PC-3 (cell line): ENCODE results near the gene PIK3R2. TPM values are rescaled to one million over a fixed set of nuclear protein-coding genes. Genes with fewer than 3 reads are reported as not detected.
A peak's percentile ranks its signal among the peaks of the same experiment; 100 is the strongest.

Experiments used
- ATAC-seq: fragments of 200-7000 bp; cut with Tn5 transposase; 2 replicates; pipeline ENCODE4 v1.9.1; 2020; ENCODE audit warnings: mild to moderate bottlenecking, moderate library complexity
- BruUV-seq: library from RNA; stranded (reverse); fragments of 400-500 nt; replicated peaks from 2 replicates; lab custom pipeline; 2021; lab: Mats Ljungman, UMichigan
- CTCF ChIA-PET: fragments of 300-600 bp; sonication (Branson Sonifier 250); formaldehyde crosslinking; loops from one replicate; lab custom pipeline; 2022; ENCODE audit warnings: antibody characterized with exemption; lab: Charles Lee
- POLR2A ChIA-PET: fragments of 300-600 bp; sonication (Branson Sonifier 250); formaldehyde crosslinking; loops from one replicate; lab custom pipeline; 2022; ENCODE audit warnings: antibody characterized with exemption; ENCODE audit not compliant: unreplicated experiment; lab: Charles Lee
- DNase-seq: peaks from one replicate; pipeline ENCODE4 v3.0.0-alpha.2; 2015
- H2AFZ ChIP-seq: fragments of 300-600 bp; sonication (generic); 2 replicates; pipeline ENCODE4 v1.6.0; 2016; ENCODE audit warnings: antibody characterized with exemption, low read length
- H3F3A ChIP-seq: fragments of 300-600 bp; sonication (generic); one replicate; pipeline ENCODE4 v1.6.0; 2017; ENCODE audit warnings: antibody characterized with exemption, low read length, control low read depth, mild to moderate bottlenecking; ENCODE audit not compliant: unreplicated experiment
- H3K27ac ChIP-seq: fragments of 300-600 bp; sonication (generic); 2 replicates; pipeline ENCODE4 v1.5.1; 2016; ENCODE audit warnings: mild to moderate bottlenecking, low read length
- H3K27me3 ChIP-seq: fragments of 300-600 bp; sonication (generic); 2 replicates; pipeline ENCODE4 v1.6.1; 2016; ENCODE audit warnings: low read length, mixed read lengths
- H3K36me3 ChIP-seq: fragments of 300-600 bp; sonication (generic); 2 replicates; pipeline ENCODE4 v1.6.1; 2016; ENCODE audit warnings: low read depth, mixed run types, low read length, mixed read lengths
- H3K4me1 ChIP-seq: fragments of 300-600 bp; sonication (generic); 2 replicates; pipeline ENCODE4 v1.5.1; 2016; ENCODE audit warnings: low read length; ENCODE audit not compliant: insufficient read depth
- H3K4me2 ChIP-seq: fragments of 300-600 bp; sonication (generic); 2 replicates; pipeline ENCODE4 v1.6.0; 2016; ENCODE audit warnings: low read length
- H3K4me3 ChIP-seq: fragments of 300-600 bp; sonication (generic); 2 replicates; pipeline ENCODE4 v1.5.1; 2016; ENCODE audit warnings: mild to moderate bottlenecking, low read length, mixed read lengths
- H3K79me2 ChIP-seq: fragments of 300-600 bp; sonication (generic); 2 replicates; pipeline ENCODE4 v1.6.1; 2017; ENCODE audit warnings: low read length, mixed read lengths
- H3K9ac ChIP-seq: fragments of 300-600 bp; sonication (generic); 2 replicates; pipeline ENCODE4 v1.6.0; 2016; ENCODE audit warnings: mild to moderate bottlenecking, low read length
- H3K9me2 ChIP-seq: fragments of 300-600 bp; sonication (generic); replicated peaks from 2 replicates; pipeline ENCODE4 v1.6.1; 2016; ENCODE audit warnings: mixed run types, low read length, mixed read lengths
- H3K9me3 ChIP-seq: fragments of 300-600 bp; sonication (generic); 2 replicates; pipeline ENCODE4 v1.6.1; 2016; ENCODE audit warnings: low read length, mixed read lengths
- H4K20me1 ChIP-seq: fragments of 300-600 bp; sonication (generic); 2 replicates; pipeline ENCODE4 v1.6.1; 2016; ENCODE audit warnings: low read length, mixed read lengths
- EZH2 ChIP-seq: fragments of 300-600 bp; sonication (generic); IDR thresholded peaks from one replicate; pipeline ENCODE4 v1.6.1; 2017; ENCODE audit warnings: antibody characterized with exemption, mild to moderate bottlenecking, low read length; ENCODE audit not compliant: unreplicated experiment
- EZH2phosphoT487 ChIP-seq: fragments of 300-600 bp; sonication (generic); IDR thresholded peaks from 2 replicates; pipeline ENCODE4 v1.6.1; 2018; ENCODE audit warnings: mild to moderate bottlenecking, antibody characterized with exemption, low read length, borderline replicate concordance
- intact Hi-C: fragments of 100-400 bp; cut with micrococcal nuclease; formaldehyde crosslinking; loops from 2 replicates; pipeline ENCODE4 v1.9.0; 2023
- total RNA-seq: library from RNA; depleted of rRNA; stranded (reverse); fragments of >200 nt; gene quantifications from 2 replicates; pipeline ENCODE4 v1.2.3, GENCODE V29; 2014
- TF ChIP-seq, protein P1 (sequence below): fragments of 300-600 bp; sonication (generic); conservative IDR thresholded peaks from 2 replicates; pipeline ENCODE4 v1.5.1; 2017; ENCODE audit warnings: antibody characterized with exemption, low read depth, mild to moderate bottlenecking, low read length

PIK3R2 gene
- total RNA-seq, 1 experiment from 2014 or later, result 15.8 TPM

DNA sequence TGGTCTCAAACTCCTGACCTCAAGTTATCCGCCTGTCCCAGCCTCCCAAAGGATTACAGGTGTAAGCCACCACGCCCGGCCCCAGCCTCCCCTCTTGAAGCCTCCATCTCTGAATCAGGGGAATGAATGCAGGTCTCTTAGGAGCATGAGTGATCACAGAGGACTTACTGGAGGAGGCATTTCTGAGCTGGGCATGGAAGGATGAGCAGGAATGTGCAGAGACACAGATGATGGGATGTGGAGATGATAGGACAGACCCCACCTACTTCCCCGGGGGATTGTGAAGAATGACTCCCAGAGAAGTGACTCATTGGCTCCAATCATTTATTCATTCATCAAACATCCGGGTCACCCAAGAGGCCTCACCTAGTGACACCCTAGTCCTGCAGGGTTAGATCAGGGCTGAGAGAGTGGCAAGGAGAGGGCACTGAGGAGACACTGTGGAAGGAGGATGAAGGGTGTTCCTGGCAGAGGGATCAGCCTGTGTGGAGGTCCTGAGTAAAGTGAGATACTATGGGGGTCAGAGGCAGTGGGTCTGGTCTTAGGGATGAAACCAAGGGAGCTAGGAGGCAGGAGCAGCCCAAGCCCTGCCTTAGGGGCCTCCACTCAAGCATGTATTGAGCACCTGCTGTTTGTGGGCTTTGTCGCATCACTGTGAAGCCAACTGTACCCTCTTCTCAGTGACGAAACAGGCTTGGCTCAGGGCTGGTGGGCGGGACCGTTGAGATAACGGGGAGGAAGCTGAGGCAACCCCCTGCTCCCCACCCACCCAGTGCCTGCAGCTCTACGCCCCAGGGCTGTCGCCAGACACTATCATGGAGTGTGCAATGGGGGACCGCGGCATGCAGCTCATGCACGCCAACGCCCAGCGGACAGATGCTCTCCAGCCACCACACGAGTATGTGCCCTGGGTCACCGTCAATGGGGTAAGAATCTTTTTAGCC is 23.7 kb downstream of the PIK3R2 start:
- intact Hi-C loops, result no loop called here
- H3K9ac ChIP-seq, result no peak overlapping the region
- H2AFZ ChIP-seq, result no peak overlapping the region
- ChIA-PET POLR2A (no interaction called here), CTCF (no interaction called here)
- no peak for TF ChIP-seq EZH2
- no peak for TF ChIP-seq EZH2phosphoT487
- TF ChIP-seq, protein P1, sequence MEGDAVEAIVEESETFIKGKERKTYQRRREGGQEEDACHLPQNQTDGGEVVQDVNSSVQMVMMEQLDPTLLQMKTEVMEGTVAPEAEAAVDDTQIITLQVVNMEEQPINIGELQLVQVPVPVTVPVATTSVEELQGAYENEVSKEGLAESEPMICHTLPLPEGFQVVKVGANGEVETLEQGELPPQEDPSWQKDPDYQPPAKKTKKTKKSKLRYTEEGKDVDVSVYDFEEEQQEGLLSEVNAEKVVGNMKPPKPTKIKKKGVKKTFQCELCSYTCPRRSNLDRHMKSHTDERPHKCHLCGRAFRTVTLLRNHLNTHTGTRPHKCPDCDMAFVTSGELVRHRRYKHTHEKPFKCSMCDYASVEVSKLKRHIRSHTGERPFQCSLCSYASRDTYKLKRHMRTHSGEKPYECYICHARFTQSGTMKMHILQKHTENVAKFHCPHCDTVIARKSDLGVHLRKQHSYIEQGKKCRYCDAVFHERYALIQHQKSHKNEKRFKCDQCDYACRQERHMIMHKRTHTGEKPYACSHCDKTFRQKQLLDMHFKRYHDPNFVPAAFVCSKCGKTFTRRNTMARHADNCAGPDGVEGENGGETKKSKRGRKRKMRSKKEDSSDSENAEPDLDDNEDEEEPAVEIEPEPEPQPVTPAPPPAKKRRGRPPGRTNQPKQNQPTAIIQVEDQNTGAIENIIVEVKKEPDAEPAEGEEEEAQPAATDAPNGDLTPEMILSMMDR, result no peak
- H4K20me1 ChIP-seq, result no peaks in the 10 kb centered on the region
- H3K4me2 ChIP-seq, result no peak overlapping the region
- H3K4me3 ChIP-seq, result no peak overlapping the region
- H3K9me2 ChIP-seq, result no peaks in the 10 kb centered on the region
- no peaks in the 10 kb centered on the region for H3K36me3 ChIP-seq
- H3K4me1 ChIP-seq, result peaks cover 5% of the 10 kb centered on the region; the same call in 1 of the 2 replicates
- H3K27ac ChIP-seq, result no peak overlapping the region
- no peaks in the 10 kb centered on the region for H3K9me3 ChIP-seq
- H3K79me2 ChIP-seq, result no peaks in the 10 kb centered on the region
- DNase-seq (peak; percentile 30), ATAC-seq (no peak)
- H3K27me3 ChIP-seq, result no peaks in the 10 kb centered on the region
- no peaks in the 10 kb centered on the region for H3F3A ChIP-seq
- BruUV-seq, result no TSS peak

DNA sequence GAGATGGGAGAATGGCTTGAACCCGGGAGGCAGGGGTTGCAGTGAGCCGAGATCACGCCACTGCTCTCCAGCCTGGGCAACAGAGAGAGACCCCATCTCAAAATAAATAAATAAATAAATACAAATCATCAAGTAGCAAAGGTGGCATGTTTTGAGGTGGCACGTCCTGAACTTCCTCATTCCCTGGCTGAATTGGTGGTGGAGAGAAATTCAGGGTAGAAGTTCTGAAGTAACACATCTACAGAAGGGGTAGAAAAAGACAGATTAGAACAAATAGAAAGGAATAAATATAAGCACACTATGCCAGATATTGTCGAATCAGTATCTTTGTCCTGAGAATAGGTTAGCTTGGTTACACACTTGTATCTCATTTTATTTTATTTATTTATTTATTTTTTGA is 27.0 kb downstream of the PIK3R2 start:
- Histone ChIP-seq H3K9me2 (no peaks in the 10 kb centered on the region), H3F3A (no peaks in the 10 kb centered on the region), H3K79me2 (no peaks in the 10 kb centered on the region), H3K27me3 (no peaks in the 10 kb centered on the region), H3K36me3 (no peaks in the 10 kb centered on the region), H3K4me1 (peaks cover 5% of the 10 kb centered on the region; the same call in 1 of the 2 replicates), H4K20me1 (no peaks in the 10 kb centered on the region), H3K9me3 (no peaks in the 10 kb centered on the region), H3K27ac (no peak overlapping the region), H2AFZ (no peak overlapping the region), H3K9ac (no peak overlapping the region), H3K4me2 (no peak overlapping the region), H3K4me3 (no peak overlapping the region)
- CTCF ChIA-PET, result no interaction called here
- BruUV-seq, result no TSS peak
- no peak for TF ChIP-seq EZH2
- TF ChIP-seq, protein P1, result no peak
- no peak for TF ChIP-seq EZH2phosphoT487
- POLR2A ChIA-PET, result no interaction called here
- intact Hi-C loops, result no loop called here
- ATAC-seq, result no peak
- DNase-seq, result no peak

DNA sequence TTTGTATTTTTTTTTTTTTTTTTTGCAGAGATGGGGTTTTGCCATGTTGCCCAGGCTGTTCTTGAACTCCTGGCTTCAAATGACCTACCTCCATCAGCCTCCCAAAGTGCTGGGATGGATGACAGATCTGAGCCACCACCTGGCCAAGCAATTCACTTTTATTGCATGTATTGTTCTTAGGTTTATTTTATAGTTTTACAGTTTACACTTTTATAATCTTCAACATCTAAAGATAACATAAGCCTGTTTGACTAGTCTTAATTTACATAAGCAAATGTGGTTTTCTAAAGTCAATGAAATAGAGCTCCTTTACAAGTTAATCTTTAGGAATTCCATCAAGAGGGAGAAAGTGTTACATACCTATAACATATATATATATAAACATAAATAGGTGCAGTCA is 30.6 kb downstream of the PIK3R2 start:
- DNase-seq (no peak), ATAC-seq (peak; percentile 42)
- Histone ChIP-seq H3K9ac (no peak overlapping the region), H3K27me3 (no peaks in the 10 kb centered on the region), H3K9me3 (no peaks in the 10 kb centered on the region), H4K20me1 (no peaks in the 10 kb centered on the region), H3K4me3 (no peak overlapping the region), H3K36me3 (no peaks in the 10 kb centered on the region), H3K79me2 (no peaks in the 10 kb centered on the region), H3K9me2 (no peaks in the 10 kb centered on the region), H2AFZ (no peak overlapping the region), H3K4me1 (no peaks in the 10 kb centered on the region), H3F3A (no peaks in the 10 kb centered on the region), H3K27ac (no peak overlapping the region), H3K4me2 (no peak overlapping the region)
- CTCF ChIA-PET, result interaction anchor here (0.7 to 1.0 kb wide), 2 partner anchors 69 to 70 kb away, joined by 4 to 6 read pairs; no protein-coding TSS in a partner anchor
- TF ChIP-seq, protein P1, result no peak
- TF ChIP-seq EZH2phosphoT487 (no peak), EZH2 (no peak)
- POLR2A ChIA-PET, result no interaction called here
- no TSS peak for BruUV-seq
- intact Hi-C loops, result no loop called here
